WTC11 (cell line): ENCODE results near the gene ACMSD. TPM values are rescaled to one million over a fixed set of nuclear protein-coding genes. Genes with fewer than 3 reads are reported as not detected.

ENCODE experiments used
- ATAC-seq: fragments of 200-7000 bp; cut with Tn5 transposase; 2 replicates; pipeline ENCODE4 v1.10.0; 2021; ENCODE audit warnings: mild to moderate bottlenecking, moderate library complexity
- CTCF ChIA-PET: fragments of 300-600 bp; sonication (Branson Sonifier 250); formaldehyde crosslinking; loops from one replicate; lab custom pipeline; 2021; ENCODE audit warnings: antibody characterized with exemption; lab: Charles Lee
- POLR2A ChIA-PET: fragments of 350-600 bp; sonication (Branson Sonifier 250); formaldehyde crosslinking; loops from one replicate; lab custom pipeline; 2021; ENCODE audit warnings: antibody characterized with exemption; lab: Charles Lee
- DNase-seq: peaks from one replicate; pipeline ENCODE4 v3.0.0; 2021; ENCODE audit warnings: low spot score
- H3K27ac Mint-ChIP-seq: 2 replicates; pipeline ENCODE4 v1.8.0; 2021; ENCODE audit warnings: mixed read lengths
- H3K27me3 Mint-ChIP-seq: 2 replicates; pipeline ENCODE4 v1.8.0; 2021; ENCODE audit warnings: low read depth, mild to moderate bottlenecking, moderate library complexity, mixed read lengths
- H3K36me3 Mint-ChIP-seq: 2 replicates; pipeline ENCODE4 v1.8.0; 2021; ENCODE audit warnings: mixed read lengths
- H3K4me1 Mint-ChIP-seq: 2 replicates; pipeline ENCODE4 v1.8.0; 2022; ENCODE audit warnings: mixed read lengths
- H3K4me3 Mint-ChIP-seq: 2 replicates; pipeline ENCODE4 v1.8.0; 2021; ENCODE audit warnings: mild to moderate bottlenecking, moderate library complexity, mixed read lengths
- H3K9me3 Mint-ChIP-seq: 2 replicates; pipeline ENCODE4 v1.8.0; 2021; ENCODE audit warnings: mixed read lengths
- CBFB ChIP-seq: sonication (generic); formaldehyde crosslinking; IDR thresholded peaks from 2 replicates; pipeline ENCODE4 v1.8.1; 2022; ENCODE audit warnings: mild to moderate bottlenecking, low read depth, missing genetic modification reagents
- CREM ChIP-seq: sonication (generic); formaldehyde crosslinking; IDR thresholded peaks from 2 replicates; pipeline ENCODE4 v1.8.1; 2022; ENCODE audit warnings: mild to moderate bottlenecking, missing genetic modification reagents, moderate library complexity
- FOXK1 ChIP-seq: sonication (generic); formaldehyde crosslinking; IDR thresholded peaks from 2 replicates; pipeline ENCODE4 v1.8.0; 2022; ENCODE audit warnings: mild to moderate bottlenecking, moderate library complexity, missing genetic modification reagents
- GABPB1 ChIP-seq: sonication (generic); formaldehyde crosslinking; IDR thresholded peaks from 2 replicates; pipeline ENCODE4 v1.8.1; 2023; ENCODE audit warnings: mild to moderate bottlenecking, missing genetic modification reagents
- GRHL2 ChIP-seq: fragments of 250-450 bp; sonication (Bioruptor Pico); IDR thresholded peaks from 2 replicates; pipeline ENCODE4 v1.8.0; 2022; ENCODE audit warnings: mild to moderate bottlenecking, moderate library complexity; ENCODE audit not compliant: insufficient replicate concordance, severe bottlenecking
- MXD4 ChIP-seq: fragments of 250-450 bp; sonication (Bioruptor Pico); IDR thresholded peaks from 2 replicates; pipeline ENCODE4 v1.8.0; 2021; ENCODE audit warnings: mild to moderate bottlenecking, moderate library complexity, borderline replicate concordance
- NFYB ChIP-seq: sonication (generic); formaldehyde crosslinking; conservative IDR thresholded peaks from 2 replicates; pipeline ENCODE4 v1.8.0; 2022; ENCODE audit warnings: low read depth, missing genetic modification reagents
- NR1H2 ChIP-seq: sonication (generic); formaldehyde crosslinking; IDR thresholded peaks from 2 replicates; pipeline ENCODE4 v1.9.0; 2021; ENCODE audit warnings: mild to moderate bottlenecking, moderate library complexity, missing genetic modification reagents
- RELA ChIP-seq: sonication (generic); formaldehyde crosslinking; IDR thresholded peaks from 2 replicates; pipeline ENCODE4 v1.8.1; 2022; ENCODE audit warnings: missing genetic modification reagents, mild to moderate bottlenecking, borderline replicate concordance
- TCF7 ChIP-seq: sonication (generic); formaldehyde crosslinking; IDR thresholded peaks from 2 replicates; pipeline ENCODE4 v1.8.0; 2022; ENCODE audit warnings: mild to moderate bottlenecking, low read depth, missing genetic modification reagents, moderate library complexity
- ZBTB21 ChIP-seq: sonication (generic); formaldehyde crosslinking; IDR thresholded peaks from 2 replicates; pipeline ENCODE4 v1.8.1; 2023; ENCODE audit warnings: mild to moderate bottlenecking, missing genetic modification reagents, borderline replicate concordance
- ZNF121 ChIP-seq: sonication (generic); formaldehyde crosslinking; IDR thresholded peaks from 2 replicates; pipeline ENCODE4 v1.8.0; 2023; ENCODE audit warnings: missing genetic modification reagents
- ZNF219 ChIP-seq: sonication (generic); formaldehyde crosslinking; IDR thresholded peaks from 2 replicates; pipeline ENCODE4 v1.8.0; 2023; ENCODE audit warnings: missing genetic modification reagents, mild to moderate bottlenecking, borderline replicate concordance
- ZNF416 ChIP-seq: fragments of 250-450 bp; sonication (Bioruptor Pico); IDR thresholded peaks from 2 replicates; pipeline ENCODE4 v1.9.0; 2021; ENCODE audit warnings: mild to moderate bottlenecking, inconsistent platforms
- total RNA-seq: library from RNA; stranded (reverse); gene quantifications from 3 replicates; pipeline ENCODE4 v1.2.3, GENCODE V29; 2021
- TF ChIP-seq, protein P1 (sequence below): sonication (generic); formaldehyde crosslinking; IDR thresholded peaks from 2 replicates; pipeline ENCODE4 v1.8.1; 2023; ENCODE audit warnings: mild to moderate bottlenecking, missing genetic modification reagents
- TF ChIP-seq, protein P2 (sequence below): sonication (generic); formaldehyde crosslinking; IDR thresholded peaks from 2 replicates; pipeline ENCODE4 v1.8.1; 2023; ENCODE audit warnings: mild to moderate bottlenecking, missing genetic modification reagents, moderate library complexity
- TF ChIP-seq, protein P3 (sequence below): sonication (generic); formaldehyde crosslinking; IDR thresholded peaks from 2 replicates; pipeline ENCODE4 v1.8.0; 2022; ENCODE audit warnings: mild to moderate bottlenecking, missing genetic modification reagents
- TF ChIP-seq, protein P4 (sequence below): fragments of 250-450 bp; sonication (Bioruptor Pico); IDR thresholded peaks from 2 replicates; pipeline ENCODE4 v1.8.0; 2021; ENCODE audit warnings: mild to moderate bottlenecking
- TF ChIP-seq, protein P5 (sequence below): sonication (generic); formaldehyde crosslinking; IDR thresholded peaks from 2 replicates; pipeline ENCODE4 v1.8.0; 2023; ENCODE audit warnings: mild to moderate bottlenecking, missing genetic modification reagents
- TF ChIP-seq, protein P6 (sequence below): fragments of 250-450 bp; sonication (Bioruptor Pico); IDR thresholded peaks from 2 replicates; pipeline ENCODE4 v1.9.0; 2021; ENCODE audit warnings: mild to moderate bottlenecking

ACMSD gene
- total RNA-seq, 1 experiment from 2014 or later = not detected

DNA sequence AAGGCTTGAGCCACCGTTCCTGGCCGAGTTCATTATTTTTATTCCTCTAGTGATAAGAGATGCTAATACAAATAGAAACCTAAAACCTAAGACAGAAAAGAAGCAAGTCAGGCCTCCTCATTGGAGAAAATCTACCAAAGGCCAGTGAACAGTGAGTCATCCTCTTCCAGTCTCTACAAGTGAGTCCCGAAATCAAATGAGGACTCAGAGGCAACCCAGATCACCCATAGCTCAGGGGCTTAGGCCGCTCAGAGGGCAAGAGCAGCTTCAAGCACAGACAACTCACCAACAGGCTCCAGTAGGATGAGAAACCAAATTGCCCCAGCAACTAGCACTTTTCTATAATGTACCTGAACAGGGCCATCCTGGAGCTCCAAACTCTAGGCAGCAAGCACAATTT lies 42.7 kb upstream of the ACMSD start (continued):
- TF ChIP-seq TCF7 (no peak), FOXK1 (no peak), NR1H2 (CRISPR knock-in tag) (no peak), CREM (CRISPR knock-in tag) (no peak), NFYB (CRISPR knock-in tag) (no peak), GABPB1 (no peak), RELA (no peak)
- TF ChIP-seq, protein P1, sequence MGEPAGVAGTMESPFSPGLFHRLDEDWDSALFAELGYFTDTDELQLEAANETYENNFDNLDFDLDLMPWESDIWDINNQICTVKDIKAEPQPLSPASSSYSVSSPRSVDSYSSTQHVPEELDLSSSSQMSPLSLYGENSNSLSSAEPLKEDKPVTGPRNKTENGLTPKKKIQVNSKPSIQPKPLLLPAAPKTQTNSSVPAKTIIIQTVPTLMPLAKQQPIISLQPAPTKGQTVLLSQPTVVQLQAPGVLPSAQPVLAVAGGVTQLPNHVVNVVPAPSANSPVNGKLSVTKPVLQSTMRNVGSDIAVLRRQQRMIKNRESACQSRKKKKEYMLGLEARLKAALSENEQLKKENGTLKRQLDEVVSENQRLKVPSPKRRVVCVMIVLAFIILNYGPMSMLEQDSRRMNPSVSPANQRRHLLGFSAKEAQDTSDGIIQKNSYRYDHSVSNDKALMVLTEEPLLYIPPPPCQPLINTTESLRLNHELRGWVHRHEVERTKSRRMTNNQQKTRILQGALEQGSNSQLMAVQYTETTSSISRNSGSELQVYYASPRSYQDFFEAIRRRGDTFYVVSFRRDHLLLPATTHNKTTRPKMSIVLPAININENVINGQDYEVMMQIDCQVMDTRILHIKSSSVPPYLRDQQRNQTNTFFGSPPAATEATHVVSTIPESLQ = no peak
- TF ChIP-seq, all 79 proteins: peak for 0

DNA sequence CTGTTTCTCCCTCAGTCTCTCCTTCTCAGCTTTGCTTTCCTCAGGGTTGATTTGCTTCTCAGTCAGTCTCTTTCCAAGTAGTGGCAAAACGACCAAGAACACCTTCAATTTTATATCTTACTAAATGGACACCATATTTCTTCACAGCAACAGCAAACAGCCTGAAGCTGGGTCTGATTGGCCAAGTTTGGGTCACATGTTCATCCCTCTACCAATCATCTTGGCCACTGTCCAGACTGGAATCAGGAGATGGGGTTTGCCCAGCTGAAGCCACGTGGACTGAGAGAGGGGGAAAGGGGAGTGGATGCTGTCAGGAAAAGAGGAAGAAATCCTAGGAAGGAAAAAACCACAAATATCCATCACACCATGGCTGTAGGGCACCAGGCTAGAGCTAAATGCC lies 42.0 kb upstream of the ACMSD start:
- no peaks in the 10 kb centered on the region for H3K4me1 Mint-ChIP-seq
- DNase-seq (no peak), ATAC-seq (no peak)
- H3K9me3 Mint-ChIP-seq = no peaks in the 10 kb centered on the region
- TF ChIP-seq, protein P2, sequence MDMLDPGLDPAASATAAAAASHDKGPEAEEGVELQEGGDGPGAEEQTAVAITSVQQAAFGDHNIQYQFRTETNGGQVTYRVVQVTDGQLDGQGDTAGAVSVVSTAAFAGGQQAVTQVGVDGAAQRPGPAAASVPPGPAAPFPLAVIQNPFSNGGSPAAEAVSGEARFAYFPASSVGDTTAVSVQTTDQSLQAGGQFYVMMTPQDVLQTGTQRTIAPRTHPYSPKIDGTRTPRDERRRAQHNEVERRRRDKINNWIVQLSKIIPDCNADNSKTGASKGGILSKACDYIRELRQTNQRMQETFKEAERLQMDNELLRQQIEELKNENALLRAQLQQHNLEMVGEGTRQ (CRISPR knock-in tag) = 0 out of 2 replicates have a peak, but pooled peaks have one; percentile 26
- TF ChIP-seq ZNF219 (CRISPR knock-in tag) (no peak), ZNF121 (CRISPR knock-in tag) (no peak)
- POLR2A ChIA-PET = interaction anchor here (1.1 kb wide), 1 partner anchor 12 kb away, joined by 3 read pairs; no protein-coding TSS in a partner anchor
- no peak overlapping the region for H3K4me3 Mint-ChIP-seq
- H3K27ac Mint-ChIP-seq = no peak overlapping the region
- no peaks in the 10 kb centered on the region; the same call in 1 of the 2 replicates for H3K27me3 Mint-ChIP-seq
- no peaks in the 10 kb centered on the region for H3K36me3 Mint-ChIP-seq
- CTCF ChIA-PET = interaction anchor here (1.7 kb wide), 1 partner anchor 346 kb away, joined by 6 read pairs; no protein-coding TSS in a partner anchor

DNA sequence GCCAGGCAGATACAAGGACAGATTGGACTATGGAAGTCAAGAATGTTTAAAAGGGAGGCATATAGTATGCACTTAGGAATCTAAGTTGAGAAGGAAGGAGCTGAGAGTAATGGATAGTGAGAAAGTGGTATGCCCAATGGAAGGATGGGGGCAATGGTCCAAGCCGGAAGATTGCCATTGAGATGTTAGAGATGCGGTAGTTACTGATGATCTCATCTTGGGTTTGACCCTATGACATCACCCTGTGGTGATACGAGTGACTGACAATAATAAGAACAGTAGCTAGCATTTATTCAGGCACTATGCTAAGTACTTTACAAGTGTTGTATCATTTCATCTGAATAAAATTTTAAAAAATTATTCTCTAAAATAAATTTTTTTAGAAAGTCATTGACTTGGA lies 38.5 kb upstream of the ACMSD start:
- ATAC-seq = no peak
- ChIA-PET POLR2A (no interaction called here), CTCF (interaction anchor here (1.1 kb wide), 1 partner anchor 9 kb away, joined by 4 read pairs; no protein-coding TSS in a partner anchor)
- Mint-ChIP-seq H3K27me3 (peaks cover 4% of the 10 kb centered on the region), H3K36me3 (peaks cover 14% of the 10 kb centered on the region), H3K9me3 (peaks cover 26% of the 10 kb centered on the region), H3K4me3 (no peak overlapping the region), H3K27ac (no peak overlapping the region), H3K4me1 (no peaks in the 10 kb centered on the region)
- DNase-seq = no peak
- TF ChIP-seq ZNF121 (CRISPR knock-in tag) = no peak
- no peak for TF ChIP-seq CBFB
- TF ChIP-seq ZBTB21 = no peak
- no peak for TF ChIP-seq MXD4
- TF ChIP-seq, protein P3, sequence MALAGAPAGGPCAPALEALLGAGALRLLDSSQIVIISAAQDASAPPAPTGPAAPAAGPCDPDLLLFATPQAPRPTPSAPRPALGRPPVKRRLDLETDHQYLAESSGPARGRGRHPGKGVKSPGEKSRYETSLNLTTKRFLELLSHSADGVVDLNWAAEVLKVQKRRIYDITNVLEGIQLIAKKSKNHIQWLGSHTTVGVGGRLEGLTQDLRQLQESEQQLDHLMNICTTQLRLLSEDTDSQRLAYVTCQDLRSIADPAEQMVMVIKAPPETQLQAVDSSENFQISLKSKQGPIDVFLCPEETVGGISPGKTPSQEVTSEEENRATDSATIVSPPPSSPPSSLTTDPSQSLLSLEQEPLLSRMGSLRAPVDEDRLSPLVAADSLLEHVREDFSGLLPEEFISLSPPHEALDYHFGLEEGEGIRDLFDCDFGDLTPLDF (CRISPR knock-in tag) = no peak
- TF ChIP-seq, protein P4, sequence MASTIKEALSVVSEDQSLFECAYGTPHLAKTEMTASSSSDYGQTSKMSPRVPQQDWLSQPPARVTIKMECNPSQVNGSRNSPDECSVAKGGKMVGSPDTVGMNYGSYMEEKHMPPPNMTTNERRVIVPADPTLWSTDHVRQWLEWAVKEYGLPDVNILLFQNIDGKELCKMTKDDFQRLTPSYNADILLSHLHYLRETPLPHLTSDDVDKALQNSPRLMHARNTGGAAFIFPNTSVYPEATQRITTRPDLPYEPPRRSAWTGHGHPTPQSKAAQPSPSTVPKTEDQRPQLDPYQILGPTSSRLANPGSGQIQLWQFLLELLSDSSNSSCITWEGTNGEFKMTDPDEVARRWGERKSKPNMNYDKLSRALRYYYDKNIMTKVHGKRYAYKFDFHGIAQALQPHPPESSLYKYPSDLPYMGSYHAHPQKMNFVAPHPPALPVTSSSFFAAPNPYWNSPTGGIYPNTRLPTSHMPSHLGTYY = no peak
- TF ChIP-seq, protein P5, sequence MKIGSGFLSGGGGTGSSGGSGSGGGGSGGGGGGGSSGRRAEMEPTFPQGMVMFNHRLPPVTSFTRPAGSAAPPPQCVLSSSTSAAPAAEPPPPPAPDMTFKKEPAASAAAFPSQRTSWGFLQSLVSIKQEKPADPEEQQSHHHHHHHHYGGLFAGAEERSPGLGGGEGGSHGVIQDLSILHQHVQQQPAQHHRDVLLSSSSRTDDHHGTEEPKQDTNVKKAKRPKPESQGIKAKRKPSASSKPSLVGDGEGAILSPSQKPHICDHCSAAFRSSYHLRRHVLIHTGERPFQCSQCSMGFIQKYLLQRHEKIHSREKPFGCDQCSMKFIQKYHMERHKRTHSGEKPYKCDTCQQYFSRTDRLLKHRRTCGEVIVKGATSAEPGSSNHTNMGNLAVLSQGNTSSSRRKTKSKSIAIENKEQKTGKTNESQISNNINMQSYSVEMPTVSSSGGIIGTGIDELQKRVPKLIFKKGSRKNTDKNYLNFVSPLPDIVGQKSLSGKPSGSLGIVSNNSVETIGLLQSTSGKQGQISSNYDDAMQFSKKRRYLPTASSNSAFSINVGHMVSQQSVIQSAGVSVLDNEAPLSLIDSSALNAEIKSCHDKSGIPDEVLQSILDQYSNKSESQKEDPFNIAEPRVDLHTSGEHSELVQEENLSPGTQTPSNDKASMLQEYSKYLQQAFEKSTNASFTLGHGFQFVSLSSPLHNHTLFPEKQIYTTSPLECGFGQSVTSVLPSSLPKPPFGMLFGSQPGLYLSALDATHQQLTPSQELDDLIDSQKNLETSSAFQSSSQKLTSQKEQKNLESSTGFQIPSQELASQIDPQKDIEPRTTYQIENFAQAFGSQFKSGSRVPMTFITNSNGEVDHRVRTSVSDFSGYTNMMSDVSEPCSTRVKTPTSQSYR (CRISPR knock-in tag) = no peak
- no peak for TF ChIP-seq ZNF416 (CRISPR knock-in tag)
- TF ChIP-seq GRHL2 = no peak
- TF ChIP-seq, protein P6, sequence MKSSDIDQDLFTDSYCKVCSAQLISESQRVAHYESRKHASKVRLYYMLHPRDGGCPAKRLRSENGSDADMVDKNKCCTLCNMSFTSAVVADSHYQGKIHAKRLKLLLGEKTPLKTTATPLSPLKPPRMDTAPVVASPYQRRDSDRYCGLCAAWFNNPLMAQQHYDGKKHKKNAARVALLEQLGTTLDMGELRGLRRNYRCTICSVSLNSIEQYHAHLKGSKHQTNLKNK (CRISPR knock-in tag) = no peak
- no peak for TF ChIP-seq GABPB1
- no peak for TF ChIP-seq NFYB (CRISPR knock-in tag)
